HFF-Myc (cell line): ENCODE measurements around the gene CCDC73.

ENCODE experiments used
- DNase-seq: peaks from one replicate; pipeline ENCODE4 v3.0.0-alpha.2; 2011; ENCODE audit warnings: low read depth; ENCODE audit errors: extremely low read depth
- H3K4me3 ChIP-seq: replicated peaks from 2 replicates; pipeline ENCODE4 v1.5.1; 2011; ENCODE audit warnings: low read depth, mild to moderate bottlenecking, control low read depth, low read length
- TF ChIP-seq, protein P1 (sequence below): IDR thresholded peaks from 2 replicates; pipeline ENCODE4 v1.5.1; 2012; ENCODE audit warnings: mild to moderate bottlenecking, low read depth, low read length, control low read depth; ENCODE audit errors: missing control alignments

Gene CCDC73

DNA sequence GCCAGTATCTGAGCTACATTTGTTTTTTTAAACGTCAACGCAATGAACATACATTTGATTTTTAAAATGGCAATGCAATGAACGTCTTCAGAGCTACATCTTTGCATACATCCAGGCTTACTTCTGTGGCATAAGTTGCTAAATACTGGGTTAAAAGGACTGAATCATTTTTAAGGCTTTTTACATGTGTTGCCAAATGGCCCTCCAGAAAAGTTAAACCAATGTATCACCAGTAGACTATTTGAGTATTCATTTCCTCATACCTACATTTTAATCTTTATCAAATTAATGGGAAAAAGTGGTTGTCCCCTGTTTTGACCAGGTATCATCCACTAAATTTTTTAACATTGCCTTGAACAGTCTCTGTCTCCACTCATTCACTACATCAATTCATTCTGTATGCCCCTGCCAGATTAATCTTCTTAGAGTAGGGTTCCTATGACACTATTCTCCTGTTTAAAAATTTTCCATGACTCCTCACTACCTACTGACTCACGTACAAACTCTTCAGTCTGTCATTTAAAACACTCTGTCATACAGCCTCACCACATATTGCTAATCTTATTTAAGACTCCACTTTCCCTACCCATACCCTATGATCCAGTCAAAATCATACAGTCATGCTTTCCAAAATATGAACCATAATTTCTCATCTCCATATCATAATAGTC is 22.9 kb upstream of the CCDC73 start:
- TF ChIP-seq, protein P1, sequence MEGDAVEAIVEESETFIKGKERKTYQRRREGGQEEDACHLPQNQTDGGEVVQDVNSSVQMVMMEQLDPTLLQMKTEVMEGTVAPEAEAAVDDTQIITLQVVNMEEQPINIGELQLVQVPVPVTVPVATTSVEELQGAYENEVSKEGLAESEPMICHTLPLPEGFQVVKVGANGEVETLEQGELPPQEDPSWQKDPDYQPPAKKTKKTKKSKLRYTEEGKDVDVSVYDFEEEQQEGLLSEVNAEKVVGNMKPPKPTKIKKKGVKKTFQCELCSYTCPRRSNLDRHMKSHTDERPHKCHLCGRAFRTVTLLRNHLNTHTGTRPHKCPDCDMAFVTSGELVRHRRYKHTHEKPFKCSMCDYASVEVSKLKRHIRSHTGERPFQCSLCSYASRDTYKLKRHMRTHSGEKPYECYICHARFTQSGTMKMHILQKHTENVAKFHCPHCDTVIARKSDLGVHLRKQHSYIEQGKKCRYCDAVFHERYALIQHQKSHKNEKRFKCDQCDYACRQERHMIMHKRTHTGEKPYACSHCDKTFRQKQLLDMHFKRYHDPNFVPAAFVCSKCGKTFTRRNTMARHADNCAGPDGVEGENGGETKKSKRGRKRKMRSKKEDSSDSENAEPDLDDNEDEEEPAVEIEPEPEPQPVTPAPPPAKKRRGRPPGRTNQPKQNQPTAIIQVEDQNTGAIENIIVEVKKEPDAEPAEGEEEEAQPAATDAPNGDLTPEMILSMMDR = no peak
- no peak overlapping the region for H3K4me3 ChIP-seq
- no peak for DNase-seq

DNA sequence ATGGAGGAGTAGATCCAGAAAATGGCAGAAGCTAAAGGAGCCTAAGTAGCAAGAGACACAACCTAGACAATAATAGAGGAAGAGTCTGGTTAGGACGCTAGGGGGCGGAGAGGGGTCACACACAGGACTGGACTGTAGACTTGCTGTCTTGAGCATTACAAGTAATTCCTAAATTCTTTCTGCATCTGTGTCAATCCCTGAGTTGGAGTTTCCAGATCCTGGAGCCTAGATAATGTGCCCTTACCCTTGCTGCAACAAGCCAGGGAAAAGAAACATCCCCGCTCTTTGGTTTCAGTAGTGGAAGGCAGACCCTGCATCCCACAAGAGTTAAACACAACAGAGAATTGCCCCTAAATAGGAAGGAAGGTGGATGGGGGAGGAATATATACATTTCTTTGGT is 14.9 kb upstream of the CCDC73 start:
- no peak overlapping the region for H3K4me3 ChIP-seq
- TF ChIP-seq, protein P1 = peak; percentile 89
- DNase-seq = peak; percentile 49

DNA sequence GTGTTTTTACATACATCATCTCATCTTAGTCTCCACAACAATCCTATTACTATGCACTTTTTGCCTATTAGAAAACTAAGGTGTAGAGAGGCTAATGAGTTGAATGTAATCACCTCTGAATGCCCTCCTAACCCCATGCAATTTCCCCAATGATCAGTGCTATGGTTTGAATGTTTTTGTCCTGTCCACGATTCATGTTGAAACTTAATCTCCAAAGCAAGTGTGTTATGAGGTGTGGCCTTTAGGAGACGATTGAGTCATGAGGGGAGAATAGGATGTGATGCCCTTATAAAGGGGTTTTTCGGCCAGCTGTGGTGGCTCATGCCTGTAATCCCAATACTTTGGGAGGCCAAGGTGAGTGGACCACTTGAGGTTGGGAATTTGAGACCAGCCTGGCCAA is 2.0 kb upstream of the CCDC73 start:
- TF ChIP-seq, protein P1 = no peak
- DNase-seq = no peak

DNA sequence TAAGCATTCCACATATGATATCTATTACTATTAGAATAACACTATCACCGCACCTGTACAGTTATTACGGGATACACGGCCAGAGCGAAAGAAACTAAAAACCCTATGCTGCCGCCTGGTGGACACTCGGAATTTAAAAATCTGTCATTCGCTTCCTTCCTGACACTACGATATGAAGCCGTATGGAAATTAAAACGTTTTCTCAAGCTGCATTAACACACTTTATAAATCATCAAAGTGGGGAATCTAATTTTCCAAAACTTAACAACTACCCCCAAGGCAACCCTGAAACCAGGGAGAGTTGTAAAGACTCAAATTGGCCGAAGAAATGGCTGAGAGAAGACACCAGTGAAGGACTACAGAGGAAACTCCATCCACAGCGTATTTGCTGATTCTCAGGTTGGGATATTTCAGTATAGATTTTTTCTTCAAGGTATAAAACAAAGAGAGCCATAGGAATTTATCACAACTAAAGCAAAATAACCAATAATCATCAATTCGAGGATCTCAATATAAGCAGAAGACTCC is 1.4 kb downstream of the CCDC73 start:
- TF ChIP-seq, protein P1 = peak; percentile 71
- no peak overlapping the region for H3K4me3 ChIP-seq
- peak; percentile 16 for DNase-seq

More for the DNA sequence above, 2.0 kb upstream of the CCDC73 start:
- H3K4me3 ChIP-seq = no peak overlapping the region

DNA sequence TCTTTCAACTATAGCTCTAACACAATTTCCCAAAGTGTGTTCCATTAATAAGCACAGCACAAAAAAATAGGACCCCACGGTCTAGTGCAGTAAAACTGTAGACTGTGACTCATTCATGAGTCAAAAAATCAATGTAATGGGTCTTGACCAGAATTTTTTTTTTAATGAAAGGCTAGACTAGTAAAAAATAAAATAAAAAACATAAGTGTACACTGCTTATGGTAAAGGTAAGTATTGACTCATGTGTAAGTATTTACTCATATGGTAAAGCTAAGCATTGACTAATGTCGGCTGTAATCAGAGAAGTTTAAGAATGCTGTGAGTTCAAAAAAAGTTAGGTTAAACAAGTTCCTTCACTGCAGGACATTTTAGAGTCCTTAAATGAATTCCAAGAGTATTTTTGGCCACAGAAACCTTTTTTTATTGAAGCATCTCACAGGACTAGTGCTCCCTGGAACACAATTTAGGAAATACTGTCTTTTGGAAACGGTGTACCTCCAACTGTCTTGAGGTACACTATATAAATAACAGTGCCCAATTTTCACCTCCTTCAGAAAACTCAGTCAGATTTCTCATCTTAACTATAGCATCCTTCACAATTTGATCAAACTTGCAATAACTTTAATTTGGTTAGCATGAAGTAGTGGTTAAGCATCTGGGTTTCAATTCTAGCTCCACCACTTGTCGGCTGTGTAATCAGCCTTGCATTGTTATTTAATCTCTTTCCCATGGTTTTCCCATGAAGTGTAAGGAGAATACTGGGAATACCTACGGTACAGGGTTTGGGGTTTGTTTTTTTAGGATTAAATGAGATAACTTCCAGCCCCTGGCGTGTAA is 2.1 kb downstream of the CCDC73 start:
- TF ChIP-seq, protein P1 = no peak
- no peak overlapping the region for H3K4me3 ChIP-seq
- DNase-seq = no peak

DNA sequence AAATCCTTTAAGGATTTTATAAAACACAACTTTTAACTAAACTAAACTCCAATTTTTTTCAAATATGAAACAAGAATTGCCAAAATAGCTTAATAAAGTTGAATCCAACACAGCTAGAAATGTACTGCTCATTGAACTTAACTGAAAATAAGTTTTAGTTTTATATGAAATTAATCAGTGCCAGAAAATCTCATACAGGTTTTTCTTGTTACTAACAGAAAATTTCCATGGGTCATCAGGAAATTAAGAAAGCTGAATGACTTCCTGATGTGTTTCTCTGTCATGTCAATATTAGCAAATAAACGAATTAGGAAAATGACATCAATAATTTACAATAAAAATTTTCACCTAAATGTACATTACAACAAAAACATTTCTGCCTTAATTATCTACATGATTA is 3.5 kb downstream of the CCDC73 start:
- no peak overlapping the region for H3K4me3 ChIP-seq
- TF ChIP-seq, protein P1 = no peak
- DNase-seq = no peak
